Neural crest cell (in vitro differentiated cells): ENCODE data around the gene TEAD1. TPM values are rescaled to one million over a fixed set of nuclear protein-coding genes. Genes with fewer than 3 reads are reported as not detected.

Source experiments
- DNase-seq: peaks from one replicate; pipeline ENCODE4 v3.0.0; 2021; ENCODE audit warnings: low read depth, mixed read lengths, low spot score
- H3K27ac Mint-ChIP-seq: one replicate; pipeline ENCODE4 v1.8.0; 2021; ENCODE audit warnings: mild to moderate bottlenecking, mixed read lengths; ENCODE audit not compliant: unreplicated experiment
- H3K27me3 Mint-ChIP-seq: 2 replicates; pipeline ENCODE4 v1.8.0; 2021; ENCODE audit warnings: low read depth, mild to moderate bottlenecking, mixed read lengths
- H3K36me3 Mint-ChIP-seq: 2 replicates; pipeline ENCODE4 v1.8.0; 2021; ENCODE audit warnings: low read depth, mild to moderate bottlenecking, mixed read lengths
- H3K4me1 Mint-ChIP-seq: 2 replicates; pipeline ENCODE4 v1.8.0; 2021; ENCODE audit warnings: mixed read lengths
- H3K4me3 Mint-ChIP-seq: one replicate; pipeline ENCODE4 v1.8.0; 2021; ENCODE audit warnings: mild to moderate bottlenecking, mixed read lengths
- H3K9me3 Mint-ChIP-seq: 2 replicates; pipeline ENCODE4 v1.8.0; 2021; ENCODE audit warnings: mixed read lengths
- total RNA-seq: library from RNA; stranded (reverse); gene quantifications from 2 replicates; pipeline ENCODE4 v1.2.1, GENCODE V29; 2021
- TF ChIP-seq, protein P1 (sequence below): fragments of 200-600 bp; sonication (generic); conservative IDR thresholded peaks from 2 replicates; pipeline ENCODE4 v1.5.0; 2021; ENCODE audit warnings: antibody characterized with exemption, mild to moderate bottlenecking

The TEAD1 gene
- total RNA-seq, 1 donor from 2014 or later, result 84.1 TPM

GRCh38 chr11:12993626-12994025 is 319.4 kb downstream of the TEAD1 start:
- H3K4me1 Mint-ChIP-seq, result peaks cover 16% of the 10 kb centered on the region
- DNase-seq, result no peak
- H3K27me3 Mint-ChIP-seq, result no peaks in the 10 kb centered on the region
- H3K36me3 Mint-ChIP-seq, result peaks cover 10% of the 10 kb centered on the region
- H3K9me3 Mint-ChIP-seq, result peaks cover 11% of the 10 kb centered on the region
- H3K4me3 Mint-ChIP-seq, result no peak overlapping the region
- H3K27ac Mint-ChIP-seq, result no peak overlapping the region
- TF ChIP-seq, protein P1, sequence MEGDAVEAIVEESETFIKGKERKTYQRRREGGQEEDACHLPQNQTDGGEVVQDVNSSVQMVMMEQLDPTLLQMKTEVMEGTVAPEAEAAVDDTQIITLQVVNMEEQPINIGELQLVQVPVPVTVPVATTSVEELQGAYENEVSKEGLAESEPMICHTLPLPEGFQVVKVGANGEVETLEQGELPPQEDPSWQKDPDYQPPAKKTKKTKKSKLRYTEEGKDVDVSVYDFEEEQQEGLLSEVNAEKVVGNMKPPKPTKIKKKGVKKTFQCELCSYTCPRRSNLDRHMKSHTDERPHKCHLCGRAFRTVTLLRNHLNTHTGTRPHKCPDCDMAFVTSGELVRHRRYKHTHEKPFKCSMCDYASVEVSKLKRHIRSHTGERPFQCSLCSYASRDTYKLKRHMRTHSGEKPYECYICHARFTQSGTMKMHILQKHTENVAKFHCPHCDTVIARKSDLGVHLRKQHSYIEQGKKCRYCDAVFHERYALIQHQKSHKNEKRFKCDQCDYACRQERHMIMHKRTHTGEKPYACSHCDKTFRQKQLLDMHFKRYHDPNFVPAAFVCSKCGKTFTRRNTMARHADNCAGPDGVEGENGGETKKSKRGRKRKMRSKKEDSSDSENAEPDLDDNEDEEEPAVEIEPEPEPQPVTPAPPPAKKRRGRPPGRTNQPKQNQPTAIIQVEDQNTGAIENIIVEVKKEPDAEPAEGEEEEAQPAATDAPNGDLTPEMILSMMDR, result no peak
